ENCODE results near the gene FXYD1. TPM values are rescaled to one million over a fixed set of nuclear protein-coding genes. Genes with fewer than 3 reads are reported as not detected.

The FXYD1 gene
- total RNA-seq, 1 experiment from 2014 or later, result not detected

DNA sequence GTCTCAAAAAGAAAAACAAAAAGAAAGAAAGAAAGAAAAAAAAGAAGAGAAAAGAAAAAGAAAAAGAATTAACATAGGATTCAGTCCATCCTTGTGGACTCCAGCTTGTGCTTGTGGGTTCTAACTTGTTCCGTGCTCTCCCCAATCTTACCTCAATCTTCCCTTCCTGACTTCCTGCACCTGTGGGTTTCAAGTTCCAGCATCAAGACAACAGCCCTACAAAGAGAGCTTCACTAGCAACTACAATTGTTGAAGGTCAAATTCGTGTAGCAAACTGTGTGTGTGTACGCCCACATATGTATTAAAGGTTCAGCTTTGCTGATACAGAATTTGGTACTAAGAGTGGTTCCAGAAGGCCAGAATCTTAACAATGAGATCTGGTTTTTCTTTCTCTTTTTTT, 41.2 kb downstream of the FXYD1 start:
- no peak for DNase-seq (ENCODE audit: unreplicated experiment)
- no peaks in the 10 kb centered on the region for H3K27me3 Mint-ChIP-seq (ENCODE audit: insufficient read depth, unreplicated experiment)
- no peak overlapping the region for H3K4me3 Mint-ChIP-seq (ENCODE audit: unreplicated experiment)
- TF ChIP-seq, protein P1, sequence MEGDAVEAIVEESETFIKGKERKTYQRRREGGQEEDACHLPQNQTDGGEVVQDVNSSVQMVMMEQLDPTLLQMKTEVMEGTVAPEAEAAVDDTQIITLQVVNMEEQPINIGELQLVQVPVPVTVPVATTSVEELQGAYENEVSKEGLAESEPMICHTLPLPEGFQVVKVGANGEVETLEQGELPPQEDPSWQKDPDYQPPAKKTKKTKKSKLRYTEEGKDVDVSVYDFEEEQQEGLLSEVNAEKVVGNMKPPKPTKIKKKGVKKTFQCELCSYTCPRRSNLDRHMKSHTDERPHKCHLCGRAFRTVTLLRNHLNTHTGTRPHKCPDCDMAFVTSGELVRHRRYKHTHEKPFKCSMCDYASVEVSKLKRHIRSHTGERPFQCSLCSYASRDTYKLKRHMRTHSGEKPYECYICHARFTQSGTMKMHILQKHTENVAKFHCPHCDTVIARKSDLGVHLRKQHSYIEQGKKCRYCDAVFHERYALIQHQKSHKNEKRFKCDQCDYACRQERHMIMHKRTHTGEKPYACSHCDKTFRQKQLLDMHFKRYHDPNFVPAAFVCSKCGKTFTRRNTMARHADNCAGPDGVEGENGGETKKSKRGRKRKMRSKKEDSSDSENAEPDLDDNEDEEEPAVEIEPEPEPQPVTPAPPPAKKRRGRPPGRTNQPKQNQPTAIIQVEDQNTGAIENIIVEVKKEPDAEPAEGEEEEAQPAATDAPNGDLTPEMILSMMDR (IDR thresholded peaks at IDR 0.05; ENCODE audit: unreplicated experiment), result no peak
- no TSS peak for BruUV-seq (replicated peaks)
- CTCF ChIA-PET, result interaction anchor here (0.5 to 1.4 kb wide), 2 partner anchors 9 to 704 kb away, joined by 3 read pairs; no protein-coding TSS in a partner anchor
- no peak overlapping the region for H3K27ac Mint-ChIP-seq (ENCODE audit: low read depth, unreplicated experiment)
- H3K4me1 Mint-ChIP-seq (ENCODE audit: insufficient read depth, unreplicated experiment), result peaks cover 9% of the 10 kb centered on the region
- intact Hi-C loops (cut with micrococcal nuclease), result no loop called here
- no peaks in the 10 kb centered on the region for H3K36me3 Mint-ChIP-seq (ENCODE audit: insufficient read depth, unreplicated experiment)
- no peaks in the 10 kb centered on the region for H3K9me3 Mint-ChIP-seq (ENCODE audit: unreplicated experiment)
- POLR2A ChIA-PET, result no interaction called here

GRCh38 chr19:35181387-35181786, 42.8 kb downstream of the FXYD1 start:
- ChIA-PET CTCF (interaction anchor here (1.0 kb wide), 2 partner anchors 19 to 36 kb away, joined by 3 to 4 read pairs; no protein-coding TSS in a partner anchor), POLR2A (interaction anchor here (0.6 kb wide), 1 partner anchor 27 kb away, joined by 4 read pairs; the partner anchor contains the start of gene FXYD5)
- peaks cover 4% of the 10 kb centered on the region for H3K4me1 Mint-ChIP-seq (ENCODE audit: insufficient read depth, unreplicated experiment)
- H3K4me3 Mint-ChIP-seq (ENCODE audit: unreplicated experiment), result no peak overlapping the region
- H3K36me3 Mint-ChIP-seq (ENCODE audit: insufficient read depth, unreplicated experiment), result no peaks in the 10 kb centered on the region
- TF ChIP-seq, protein P1 (IDR thresholded peaks at IDR 0.05; ENCODE audit: unreplicated experiment), result no peak
- no TSS peak for BruUV-seq (replicated peaks)
- no peaks in the 10 kb centered on the region for H3K9me3 Mint-ChIP-seq (ENCODE audit: unreplicated experiment)
- no peaks in the 10 kb centered on the region for H3K27me3 Mint-ChIP-seq (ENCODE audit: insufficient read depth, unreplicated experiment)
- DNase-seq (ENCODE audit: unreplicated experiment), result no peak
- H3K27ac Mint-ChIP-seq (ENCODE audit: low read depth, unreplicated experiment), result no peak overlapping the region
- intact Hi-C loops (cut with micrococcal nuclease), result no loop called here

DNA sequence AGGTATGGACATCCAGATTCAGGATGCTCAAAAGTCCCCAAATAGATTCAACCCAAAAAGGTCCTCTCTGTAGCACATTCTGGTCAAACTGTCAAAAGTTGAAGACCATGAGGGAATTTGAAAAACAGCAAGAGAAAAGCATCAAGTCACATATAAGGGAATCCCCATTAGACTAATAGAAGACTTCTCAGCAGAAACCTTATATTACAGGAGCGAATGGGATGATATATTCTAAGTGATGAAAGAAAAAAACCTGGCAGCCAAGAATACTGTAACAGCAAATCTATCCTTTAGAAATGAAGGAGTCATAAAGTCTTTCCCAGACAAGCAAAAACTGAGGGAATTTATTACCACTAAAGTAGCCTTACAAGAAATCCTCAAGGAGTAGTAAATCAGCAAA, 45.6 kb downstream of the FXYD1 start:
- Mint-ChIP-seq H3K4me3 (ENCODE audit: unreplicated experiment) (no peak overlapping the region), H3K27ac (ENCODE audit: low read depth, unreplicated experiment) (no peak overlapping the region), H3K36me3 (ENCODE audit: insufficient read depth, unreplicated experiment) (no peaks in the 10 kb centered on the region), H3K9me3 (ENCODE audit: unreplicated experiment) (no peaks in the 10 kb centered on the region), H3K27me3 (ENCODE audit: insufficient read depth, unreplicated experiment) (no peaks in the 10 kb centered on the region), H3K4me1 (ENCODE audit: insufficient read depth, unreplicated experiment) (no peaks in the 10 kb centered on the region)
- DNase-seq (ENCODE audit: unreplicated experiment), result no peak
- TF ChIP-seq, protein P1 (IDR thresholded peaks at IDR 0.05; ENCODE audit: unreplicated experiment), result no peak
- no TSS peak for BruUV-seq (replicated peaks)
- ChIA-PET POLR2A (no interaction called here), CTCF (interaction anchor here (0.6 to 0.7 kb wide), 2 partner anchors 302 to 789 kb away, joined by 3 read pairs; no protein-coding TSS in a partner anchor)
- intact Hi-C loops (cut with micrococcal nuclease), result no loop called here

- DNase-seq (ENCODE audit: unreplicated experiment), result no peak
- Mint-ChIP-seq H3K27ac (ENCODE audit: low read depth, unreplicated experiment) (no peak overlapping the region), H3K4me1 (ENCODE audit: insufficient read depth, unreplicated experiment) (no peaks in the 10 kb centered on the region), H3K27me3 (ENCODE audit: insufficient read depth, unreplicated experiment) (no peaks in the 10 kb centered on the region), H3K4me3 (ENCODE audit: unreplicated experiment) (no peak overlapping the region), H3K9me3 (ENCODE audit: unreplicated experiment) (no peaks in the 10 kb centered on the region), H3K36me3 (ENCODE audit: insufficient read depth, unreplicated experiment) (no peaks in the 10 kb centered on the region)
- TF ChIP-seq, protein P1 (IDR thresholded peaks at IDR 0.05; ENCODE audit: unreplicated experiment), result no peak
- BruUV-seq (replicated peaks), result no TSS peak
- intact Hi-C loops (cut with micrococcal nuclease), result no loop called here
- CTCF ChIA-PET, result interaction anchor here (0.6 kb wide), 1 partner anchor 788 kb away, joined by 3 read pairs; no protein-coding TSS in a partner anchor
- POLR2A ChIA-PET, result no interaction called here
Measured at GRCh38 chr19:35184884-35185283, 46.3 kb downstream of the FXYD1 start.

Other genes with a start within 250 kb of the FXYD1 start
- 2.3 and 4.0 TPM in 2 replicates for gene ZNF30, start 211.9 kb upstream of the FXYD1 start, total RNA-seq (2022)
- gene ZNF792, start 174.6 kb upstream of the FXYD1 start, total RNA-seq (2022), result 0.40 and 1.0 TPM in 2 replicates
- 46.7 and 48.1 TPM in 2 replicates for gene GRAMD1A, start 138.5 kb upstream of the FXYD1 start, total RNA-seq (2022)
- gene SCN1B, start 108.4 kb upstream of the FXYD1 start, total RNA-seq (2022), result 0.19 and 0.27 TPM in 2 replicates
- gene HPN, start 97.1 kb upstream of the FXYD1 start, total RNA-seq (2022), result not detected in 2 replicates
- gene FXYD3, start 23.0 kb upstream of the FXYD1 start, total RNA-seq (2022), result 4.3 and 6.9 TPM in 2 replicates
- gene LGI4, start 3.8 kb upstream of the FXYD1 start, total RNA-seq (2022), result 0.91 TPM in 1 of 2 replicates, not detected in the other
- gene FXYD7, start 4.4 kb downstream of the FXYD1 start, total RNA-seq (2022), result not detected in 2 replicates
- gene FXYD5, start 15.9 kb downstream of the FXYD1 start, total RNA-seq (2022), result 150 and 159 TPM in 2 replicates
- gene FAM187B, start 89.9 kb downstream of the FXYD1 start, total RNA-seq (2022), result not detected in 2 replicates
- 60.6 and 64.1 TPM in 2 replicates for gene LSR, start 110.2 kb downstream of the FXYD1 start, total RNA-seq (2022)
- 81.6 and 95.7 TPM in 2 replicates for gene USF2, start 130.1 kb downstream of the FXYD1 start, total RNA-seq (2022)
- not detected in 2 replicates for gene HAMP, start 143.7 kb downstream of the FXYD1 start, total RNA-seq (2022)
- gene MAG, start 153.3 kb downstream of the FXYD1 start, total RNA-seq (2022), result not detected in 2 replicates
- gene CD22, start 190.4 kb downstream of the FXYD1 start, total RNA-seq (2022), result 0.56 and 1.7 TPM in 2 replicates
- gene FFAR1, start 209.1 kb downstream of the FXYD1 start, total RNA-seq (2022), result not detected in 2 replicates
- gene FFAR3, start 219.6 kb downstream of the FXYD1 start, total RNA-seq (2022), result not detected in 2 replicates
- gene GPR42, start 232.2 kb downstream of the FXYD1 start, total RNA-seq (2022), result not detected in 2 replicates

Data from MCF 10A (cell line).